ENCODE measurements around the gene C10orf88. TPM values are rescaled to one million over a fixed set of nuclear protein-coding genes. Genes with fewer than 3 reads are reported as not detected.

The C10orf88 gene
- total and polyA plus RNA-seq, 2 experiments from 2014 or later, result 7.5 to 10.5 TPM

- H4K20me1 ChIP-seq (ENCODE audit: insufficient read depth, poor library complexity, severe bottlenecking), result peaks cover 7% of the 10 kb centered on the region
- peaks cover 38% of the 10 kb centered on the region for H3K79me2 ChIP-seq
- no peak for TF ChIP-seq EZH2 (IDR thresholded peaks at IDR 0.05; ENCODE audit: borderline replicate concordance)
- no peak for TF ChIP-seq EZH2phosphoT487 (IDR thresholded peaks at IDR 0.05; ENCODE audit: low read depth, severe bottlenecking, unreplicated experiment)
- TF ChIP-seq, protein P1, sequence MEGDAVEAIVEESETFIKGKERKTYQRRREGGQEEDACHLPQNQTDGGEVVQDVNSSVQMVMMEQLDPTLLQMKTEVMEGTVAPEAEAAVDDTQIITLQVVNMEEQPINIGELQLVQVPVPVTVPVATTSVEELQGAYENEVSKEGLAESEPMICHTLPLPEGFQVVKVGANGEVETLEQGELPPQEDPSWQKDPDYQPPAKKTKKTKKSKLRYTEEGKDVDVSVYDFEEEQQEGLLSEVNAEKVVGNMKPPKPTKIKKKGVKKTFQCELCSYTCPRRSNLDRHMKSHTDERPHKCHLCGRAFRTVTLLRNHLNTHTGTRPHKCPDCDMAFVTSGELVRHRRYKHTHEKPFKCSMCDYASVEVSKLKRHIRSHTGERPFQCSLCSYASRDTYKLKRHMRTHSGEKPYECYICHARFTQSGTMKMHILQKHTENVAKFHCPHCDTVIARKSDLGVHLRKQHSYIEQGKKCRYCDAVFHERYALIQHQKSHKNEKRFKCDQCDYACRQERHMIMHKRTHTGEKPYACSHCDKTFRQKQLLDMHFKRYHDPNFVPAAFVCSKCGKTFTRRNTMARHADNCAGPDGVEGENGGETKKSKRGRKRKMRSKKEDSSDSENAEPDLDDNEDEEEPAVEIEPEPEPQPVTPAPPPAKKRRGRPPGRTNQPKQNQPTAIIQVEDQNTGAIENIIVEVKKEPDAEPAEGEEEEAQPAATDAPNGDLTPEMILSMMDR (IDR thresholded peaks at IDR 0.05; ENCODE audit: poor library complexity), result no peak
- no peaks in the 10 kb centered on the region for H3K9me3 ChIP-seq (ENCODE audit: low read depth)
- no peaks in the 10 kb centered on the region for H3K27me3 ChIP-seq
- H3K4me2 ChIP-seq, result no peak overlapping the region
- peaks cover 4% of the 10 kb centered on the region for H3K4me1 ChIP-seq (ENCODE audit: insufficient read depth)
- no peaks in the 10 kb centered on the region for H3K9me2 ChIP-seq (replicated peaks; ENCODE audit: insufficient read depth)
- no peak overlapping the region for H2AFZ ChIP-seq
- no peak for DNase-seq (ENCODE audit: low spot score)
- H3K4me3 ChIP-seq, result no peak overlapping the region
- WGBS (ENCODE audit: low lambda C conversion rate, missing lambda C conversion rate), result 92% methylated on average over 4 of the region's 4 CpGs
- no peaks in the 10 kb centered on the region for H3K36me3 ChIP-seq (replicated peaks; ENCODE audit: insufficient read depth, low read depth)
- no peak overlapping the region for H3K27ac ChIP-seq
These were observed 41.9 kb upstream of the C10orf88 start for GRCh38 chr10:122995936-122996335.

DNA sequence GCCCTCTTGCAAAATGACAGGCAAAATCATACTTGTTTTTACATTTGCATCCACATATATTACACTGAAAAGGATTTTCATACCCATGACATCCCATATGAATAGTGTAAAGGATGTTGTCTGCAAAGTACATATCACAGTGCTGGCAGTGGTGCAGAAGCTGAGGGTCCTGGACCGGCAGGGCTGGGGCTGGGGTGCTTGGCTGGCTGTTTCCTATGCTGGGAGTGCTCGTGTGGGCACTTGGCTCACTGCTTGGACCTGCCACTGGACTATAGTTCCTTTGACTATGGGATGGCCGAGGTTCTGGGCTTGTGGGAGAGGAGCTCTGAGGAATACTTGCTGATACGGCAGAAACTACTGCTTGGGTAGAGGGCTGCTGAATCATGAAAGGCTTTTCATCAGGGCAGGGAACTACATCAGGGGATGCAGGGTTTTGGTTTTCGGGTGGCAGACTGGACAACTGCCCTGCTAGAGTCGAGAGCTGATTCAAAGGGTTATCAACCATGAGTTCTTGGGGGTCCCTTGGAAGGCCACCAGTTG, 39.8 kb upstream of the C10orf88 start:
- no peaks in the 10 kb centered on the region for H3K9me3 ChIP-seq (ENCODE audit: low read depth)
- no peak overlapping the region for H3K4me3 ChIP-seq
- no peak overlapping the region for H3K27ac ChIP-seq
- H3K9me2 ChIP-seq (replicated peaks; ENCODE audit: insufficient read depth), result no peaks in the 10 kb centered on the region
- H3K36me3 ChIP-seq (replicated peaks; ENCODE audit: insufficient read depth, low read depth), result no peaks in the 10 kb centered on the region
- TF ChIP-seq EZH2 (IDR thresholded peaks at IDR 0.05; ENCODE audit: borderline replicate concordance), result no peak
- TF ChIP-seq, protein P1 (IDR thresholded peaks at IDR 0.05; ENCODE audit: poor library complexity), result no peak
- TF ChIP-seq EZH2phosphoT487 (IDR thresholded peaks at IDR 0.05; ENCODE audit: low read depth, severe bottlenecking, unreplicated experiment), result no peak
- DNase-seq (ENCODE audit: low spot score), result no peak
- H4K20me1 ChIP-seq (ENCODE audit: insufficient read depth, poor library complexity, severe bottlenecking), result no peaks in the 10 kb centered on the region
- WGBS (ENCODE audit: low lambda C conversion rate, missing lambda C conversion rate), result 95% methylated on average over 6 of the region's 6 CpGs
- peaks cover 17% of the 10 kb centered on the region for H3K79me2 ChIP-seq
- H3K27me3 ChIP-seq, result no peaks in the 10 kb centered on the region
- H2AFZ ChIP-seq, result no peak overlapping the region
- no peak overlapping the region for H3K4me2 ChIP-seq
- no peaks in the 10 kb centered on the region for H3K4me1 ChIP-seq (ENCODE audit: insufficient read depth)

DNA sequence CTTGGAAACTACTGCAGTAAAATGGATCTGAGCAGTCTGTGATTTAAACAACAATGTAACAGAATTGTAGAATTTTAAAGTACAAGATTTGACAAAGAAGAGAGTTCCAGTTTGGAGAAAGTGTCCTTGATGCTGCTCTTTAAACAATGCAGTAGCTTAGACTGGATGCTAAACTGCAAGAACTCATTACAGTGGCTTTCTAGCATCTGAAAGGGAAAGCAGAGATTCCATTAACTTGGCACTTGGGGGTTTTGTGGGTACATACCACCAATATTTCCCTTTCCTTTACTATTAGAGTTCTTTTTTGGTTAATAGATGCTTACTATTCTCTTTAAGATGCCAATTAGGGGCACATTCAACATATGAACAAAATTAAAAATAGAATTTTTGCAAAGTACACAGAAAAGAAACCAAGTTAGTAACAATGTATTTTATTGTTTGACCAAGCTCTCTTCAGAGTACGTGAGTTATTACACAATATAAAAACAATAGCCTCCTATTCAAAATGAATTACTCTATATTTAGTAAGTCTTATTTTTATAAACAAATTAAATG, 38.1 kb upstream of the C10orf88 start:
- Histone ChIP-seq H3K4me2 (no peak overlapping the region), H4K20me1 (ENCODE audit: insufficient read depth, poor library complexity, severe bottlenecking) (no peaks in the 10 kb centered on the region), H3K4me1 (ENCODE audit: insufficient read depth) (no peaks in the 10 kb centered on the region), H3K9me2 (replicated peaks; ENCODE audit: insufficient read depth) (no peaks in the 10 kb centered on the region), H3K27ac (no peak overlapping the region), H3K79me2 (peaks cover 5% of the 10 kb centered on the region), H2AFZ (no peak overlapping the region), H3K36me3 (replicated peaks; ENCODE audit: insufficient read depth, low read depth) (no peaks in the 10 kb centered on the region), H3K9me3 (ENCODE audit: low read depth) (no peaks in the 10 kb centered on the region), H3K27me3 (no peaks in the 10 kb centered on the region), H3K4me3 (no peak overlapping the region)
- no peak for DNase-seq (ENCODE audit: low spot score)
- TF ChIP-seq, protein P1 (IDR thresholded peaks at IDR 0.05; ENCODE audit: poor library complexity), result no peak
- TF ChIP-seq EZH2 (IDR thresholded peaks at IDR 0.05; ENCODE audit: borderline replicate concordance) (no peak), EZH2phosphoT487 (IDR thresholded peaks at IDR 0.05; ENCODE audit: low read depth, severe bottlenecking, unreplicated experiment) (no peak)
- WGBS (ENCODE audit: low lambda C conversion rate, missing lambda C conversion rate), result 94% methylated on average over 1 of the region's 1 CpG
